Renal cortex interstitium (tissue), 11 donors: ENCODE measurements around the gene KRT25. TPM values are rescaled to one million over a fixed set of nuclear protein-coding genes. Genes with fewer than 3 reads are reported as not detected.
A peak's percentile ranks its signal among the peaks of the same experiment; 100 is the strongest.
"Not testable (repeated sequence)": the region's sequence is repeated elsewhere in the genome, so short reads cannot be mapped to it uniquely, and the experiment has no call there.

Experiments used
- DNase-seq, 11 donors: peaks; one replicate each; pipeline ENCODE4 v3.0.0-alpha.2; 2013; ENCODE audit warnings: low read depth in 9 of 11, low spot score in 4 of 11; ENCODE audit errors: extremely low read depth in 1 of 11
- polyA plus RNA-seq, 3 donors: library from polyadenylated mRNA; unstranded; fragments of 120-200 nt; gene quantifications; one replicate each; pipeline ENCODE4 v1.2.1, GENCODE V29; 2013; ENCODE audit not compliant: insufficient read length in 3 of 3

The KRT25 gene
- polyA plus RNA-seq, 3 donors, result 0.09 TPM; not detected in 2

DNA sequence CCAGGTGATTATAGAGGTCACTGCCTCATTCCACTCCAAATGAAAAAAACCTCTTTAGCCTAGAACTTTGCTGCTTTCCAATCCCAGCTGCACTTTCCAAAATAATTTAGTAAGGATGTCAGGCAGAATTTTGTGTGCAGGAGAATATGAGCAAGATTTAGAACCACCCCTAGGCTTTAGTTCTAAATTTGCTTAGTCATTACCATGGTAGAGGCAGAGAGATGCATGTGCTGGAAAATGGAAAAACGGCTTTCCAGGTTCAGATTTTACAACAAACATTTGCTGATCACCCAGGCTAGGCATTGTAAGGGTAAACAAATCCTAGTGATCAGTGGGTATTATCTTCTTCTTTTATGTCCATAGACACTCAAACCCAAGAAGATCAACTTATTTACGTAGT, 10.5 kb upstream of the KRT25 start:
- DNase-seq, result no peak

DNA sequence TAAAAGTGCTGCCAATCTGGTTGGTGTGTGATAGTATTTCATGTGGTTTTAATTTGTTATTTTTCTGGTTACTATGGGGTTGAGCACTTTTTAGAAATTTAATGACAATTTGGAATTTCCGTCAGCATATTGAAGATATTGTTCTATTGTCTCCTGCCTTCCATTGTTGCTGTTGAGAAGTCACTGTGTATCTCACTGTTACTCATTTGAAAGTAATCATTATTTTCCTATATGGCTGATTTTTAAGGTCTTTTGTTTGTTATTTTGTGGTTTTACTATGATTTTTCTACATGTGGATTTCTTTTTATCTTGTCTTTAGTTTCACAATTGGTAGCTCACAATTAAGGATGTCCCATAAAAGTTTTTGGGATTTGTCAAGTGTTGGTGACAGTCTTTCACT, 8.6 kb upstream of the KRT25 start:
- no peak for DNase-seq

DNA sequence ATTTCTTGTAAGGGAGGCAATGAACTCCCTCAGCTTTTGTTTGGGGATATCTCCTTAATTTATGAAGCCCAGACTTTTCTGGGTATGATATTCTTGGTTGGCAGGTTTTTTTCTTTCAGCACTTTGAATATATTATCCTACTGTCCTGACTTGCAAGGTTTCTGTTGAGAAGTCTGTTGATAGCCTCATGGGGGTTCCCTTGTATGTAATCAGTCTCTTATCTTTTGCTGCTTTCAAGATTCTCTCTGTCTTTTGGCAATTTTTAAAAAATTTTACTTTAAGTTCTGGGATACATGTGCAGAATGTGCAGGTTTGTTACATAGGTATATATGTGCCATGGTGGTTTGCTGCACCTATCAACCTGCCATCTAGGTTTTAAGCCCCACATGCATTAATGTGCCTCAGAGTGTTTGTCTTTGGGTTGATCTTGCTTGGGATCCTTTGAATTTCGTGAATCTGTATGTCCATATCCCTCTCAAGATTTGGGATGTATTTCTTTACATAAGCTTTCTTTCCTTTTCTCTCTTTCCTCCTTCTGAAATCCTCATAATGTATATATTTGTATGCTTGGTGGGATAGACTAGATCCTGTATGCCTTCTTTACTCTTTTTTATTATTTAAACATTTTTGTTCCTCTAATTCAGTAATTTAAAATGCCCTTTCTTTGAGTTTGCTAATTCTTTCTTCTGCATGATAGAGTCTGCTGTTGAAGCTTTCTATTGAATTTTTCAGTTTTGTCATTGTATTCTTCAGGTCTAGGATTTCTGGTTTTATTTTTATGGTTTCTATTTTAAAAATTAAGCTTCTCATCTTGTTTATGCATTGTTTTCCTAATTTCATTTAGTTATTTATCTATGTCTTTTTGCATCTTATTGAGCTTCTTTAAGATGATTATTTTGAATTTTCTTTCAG, 5.2 kb upstream of the KRT25 start:
- DNase-seq, result no peak

DNA sequence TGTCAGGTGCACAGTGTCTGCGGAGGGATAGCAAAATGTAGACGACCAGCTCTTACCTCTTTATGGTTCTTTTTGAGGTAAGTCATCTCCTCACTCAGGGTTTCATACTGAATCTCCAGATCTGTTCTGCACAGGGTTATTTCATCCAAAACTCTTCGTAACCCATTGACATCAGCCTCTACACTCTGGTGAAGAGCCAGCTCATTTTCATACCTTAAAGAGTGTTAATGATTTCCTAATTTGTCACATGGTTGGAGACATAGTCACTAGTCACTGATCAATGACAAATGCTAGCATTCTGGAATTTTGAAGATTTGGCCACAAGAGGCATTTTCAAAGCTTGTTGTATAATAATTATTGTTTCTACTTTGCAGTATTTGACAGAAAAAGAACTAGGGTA, 1.3 kb downstream of the KRT25 start:
- no peak for DNase-seq

DNA sequence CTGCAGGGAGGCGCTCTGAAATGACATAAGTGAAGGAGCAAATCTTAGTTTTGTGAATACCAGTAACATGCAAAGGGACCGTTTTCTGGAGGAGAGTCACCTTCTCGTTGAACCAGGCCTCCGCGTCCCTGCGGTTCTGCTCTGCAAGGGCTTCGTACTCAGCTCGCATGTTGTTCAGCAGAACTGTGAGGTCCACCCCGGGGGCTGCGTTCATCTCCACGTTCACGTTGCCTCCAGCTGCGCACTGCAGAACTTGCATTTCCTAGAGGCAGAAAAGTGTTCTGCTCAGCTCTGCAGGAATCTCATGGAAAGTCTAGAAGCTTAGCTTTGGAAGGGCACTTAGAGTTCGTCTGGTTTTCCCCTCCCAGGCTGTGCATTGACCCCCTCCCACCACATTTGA, 4.1 kb downstream of the KRT25 start:
- DNase-seq, result no peak

DNA sequence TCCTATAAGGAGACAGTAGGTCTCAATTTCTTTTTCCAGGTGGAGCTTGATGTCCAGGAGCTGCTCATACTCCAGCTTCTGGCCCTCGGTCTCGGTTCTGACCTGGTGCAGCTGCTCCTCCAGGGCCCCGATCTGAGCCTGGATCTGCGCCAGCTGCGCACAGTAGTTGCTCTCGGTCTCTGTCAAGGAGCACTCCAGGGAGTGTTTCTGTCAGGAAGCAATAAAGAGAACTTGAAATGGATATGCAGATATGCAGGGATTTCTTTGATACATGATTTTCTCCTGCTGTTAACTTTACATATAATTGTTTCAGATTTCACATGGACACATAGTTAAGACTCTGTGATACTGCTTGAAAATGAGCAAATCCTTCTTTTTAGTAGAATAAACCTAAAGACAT, 4.7 kb downstream of the KRT25 start:
- no peak for DNase-seq

DNA sequence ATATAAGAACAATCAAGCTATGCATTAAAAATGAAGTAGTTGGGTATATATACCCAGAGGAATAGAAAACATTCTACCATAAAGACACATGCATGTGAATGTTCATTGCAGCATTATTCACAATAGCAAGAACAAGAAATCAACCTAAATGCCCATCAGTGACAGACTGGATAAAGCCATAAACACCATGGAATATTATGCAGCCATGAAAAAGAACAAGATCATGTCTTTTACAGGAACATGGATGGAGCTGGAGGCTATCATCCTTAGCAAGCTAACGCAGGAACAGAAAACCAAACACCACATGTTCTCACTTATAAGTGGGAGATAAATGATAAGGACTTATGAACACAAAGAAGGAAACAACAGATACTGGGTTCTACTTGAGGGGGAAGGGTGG, 6.5 kb downstream of the KRT25 start:
- not testable (repeated sequence) for DNase-seq

DNA sequence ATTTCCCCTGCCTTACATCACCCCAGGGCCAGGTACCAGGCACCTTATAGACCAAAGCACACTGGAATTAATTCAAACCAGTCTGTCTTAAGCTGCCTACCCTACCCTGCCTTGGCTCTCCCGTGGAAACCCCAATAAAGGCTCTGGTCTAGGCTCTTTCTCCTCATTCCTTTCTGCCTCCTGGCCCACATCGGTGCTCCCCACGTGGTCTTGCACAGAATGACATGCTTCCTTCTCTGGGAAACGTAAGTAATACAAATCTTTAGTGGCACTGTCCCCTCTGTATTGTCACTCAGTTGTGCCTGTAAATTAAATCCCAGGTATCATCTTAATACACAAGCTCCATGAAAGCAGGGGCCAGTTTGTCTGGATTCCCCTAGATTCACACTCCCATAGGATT, 16.6 kb downstream of the KRT25 start:
- DNase-seq, result no peak

DNA sequence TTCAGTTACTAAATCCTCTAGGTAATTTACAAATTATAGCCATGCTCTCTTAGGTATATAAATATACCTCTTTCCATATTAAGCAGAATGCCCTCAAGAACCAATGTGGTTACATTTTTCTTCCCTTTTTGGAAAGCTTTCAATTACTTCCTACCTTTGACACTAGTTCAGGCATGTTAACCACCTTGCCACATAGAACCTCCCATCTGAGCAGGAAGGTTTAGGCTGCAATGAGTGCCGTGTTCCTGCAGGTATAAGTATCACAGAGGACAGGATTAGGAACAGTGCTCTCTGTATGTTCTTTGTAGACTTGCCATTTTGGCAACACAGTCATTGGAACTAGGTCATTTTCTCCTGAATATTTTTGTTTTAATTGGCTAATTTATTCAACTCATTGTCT, 20.1 kb downstream of the KRT25 start:
- no peak for DNase-seq

DNA sequence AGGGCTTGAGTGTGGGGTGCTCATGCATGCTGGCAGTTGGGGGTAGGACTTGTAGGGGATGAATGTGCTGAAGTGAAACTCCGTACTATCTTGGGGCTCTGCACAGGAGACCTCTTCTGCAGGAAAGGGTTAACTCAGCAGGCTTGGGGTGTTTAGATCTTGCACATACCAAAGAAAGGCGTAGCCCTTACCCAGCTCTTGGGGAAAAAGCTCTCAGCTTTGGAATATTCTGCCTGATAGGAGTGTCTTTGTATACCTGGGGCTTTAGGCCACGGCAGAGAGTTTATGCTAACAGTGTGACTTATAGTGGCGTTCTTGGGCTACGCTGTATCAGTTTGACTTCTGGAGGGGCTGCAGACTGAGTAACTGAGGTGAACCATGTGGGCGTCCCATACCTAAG, 21.1 kb downstream of the KRT25 start:
- DNase-seq, result no peak

DNA sequence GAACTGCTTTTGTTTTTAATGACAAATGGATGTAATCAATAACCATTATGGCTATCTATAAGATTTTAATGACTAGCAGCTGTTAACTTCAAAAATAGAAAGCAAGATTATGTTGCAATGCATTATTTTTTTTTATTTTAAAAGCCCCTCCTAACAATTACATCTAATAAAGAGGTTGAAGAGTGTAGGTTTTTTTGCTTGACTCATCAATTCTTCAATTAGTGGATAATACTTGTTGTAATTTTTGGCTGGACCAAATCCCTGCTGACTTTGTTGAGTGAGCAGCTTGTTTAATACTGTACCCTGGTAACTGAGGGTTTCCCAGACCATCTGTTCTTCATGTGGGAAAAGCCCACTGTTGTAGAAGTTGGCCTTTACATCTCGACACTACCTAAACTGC, 24.2 kb downstream of the KRT25 start:
- DNase-seq, result no peak

DNA sequence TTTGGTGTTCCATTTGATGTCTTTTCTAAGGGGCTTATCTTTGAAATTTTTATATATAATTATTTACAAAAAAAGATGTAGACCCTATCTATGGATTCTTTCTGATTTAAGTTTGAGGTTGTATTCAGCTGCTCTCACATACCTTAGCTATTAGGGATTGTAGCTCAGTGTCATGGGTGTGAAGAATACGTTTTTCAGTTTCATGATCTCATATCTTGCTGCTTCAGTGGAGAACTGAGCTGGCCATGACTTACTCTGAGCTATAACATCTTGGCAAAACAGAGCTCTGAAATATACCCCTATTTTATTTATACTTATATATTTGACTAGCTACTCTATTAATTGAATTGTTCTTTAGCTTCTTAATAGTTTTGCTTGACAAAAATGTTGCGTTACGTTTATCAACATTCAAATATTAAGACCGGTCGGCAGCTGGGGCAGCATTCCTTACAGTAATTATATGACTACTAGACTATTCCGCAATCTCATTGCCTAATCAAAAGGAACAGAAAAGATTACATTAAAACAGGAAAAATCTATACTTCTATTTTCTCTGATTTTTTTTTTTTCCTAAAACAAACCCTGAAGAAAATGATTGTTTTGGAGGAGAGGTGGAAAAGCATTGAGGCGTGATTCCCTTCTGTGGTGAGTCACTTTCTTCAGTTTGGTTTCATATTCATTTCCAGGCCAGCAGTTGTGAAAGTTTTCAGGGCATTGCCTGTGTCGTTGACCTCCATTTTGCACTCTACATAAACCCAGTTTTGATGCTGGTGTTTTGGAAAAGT, 27.5 kb downstream of the KRT25 start:
- DNase-seq, result peak in 4 of 11 donors; percentile 3 to 16 (median 10)

DNA sequence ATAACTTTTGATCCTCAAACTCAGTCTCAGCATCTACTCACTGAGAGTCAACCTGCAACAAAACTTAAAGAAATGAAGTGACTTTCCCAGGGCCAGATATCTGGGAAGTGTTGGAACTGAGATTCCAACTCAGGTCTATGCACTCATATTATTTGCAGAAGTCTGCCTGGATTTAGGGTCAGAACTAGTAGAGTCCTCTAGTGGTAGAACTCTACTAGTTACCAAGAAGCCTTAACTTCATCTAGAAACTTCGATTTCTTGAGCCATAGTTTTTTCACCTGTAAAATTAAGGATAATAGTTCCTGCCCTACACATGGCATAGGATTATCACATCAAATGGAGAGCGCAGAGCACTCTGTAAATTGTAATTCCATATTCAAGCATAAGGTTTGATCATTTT, 28.2 kb downstream of the KRT25 start:
- no peak for DNase-seq

DNA sequence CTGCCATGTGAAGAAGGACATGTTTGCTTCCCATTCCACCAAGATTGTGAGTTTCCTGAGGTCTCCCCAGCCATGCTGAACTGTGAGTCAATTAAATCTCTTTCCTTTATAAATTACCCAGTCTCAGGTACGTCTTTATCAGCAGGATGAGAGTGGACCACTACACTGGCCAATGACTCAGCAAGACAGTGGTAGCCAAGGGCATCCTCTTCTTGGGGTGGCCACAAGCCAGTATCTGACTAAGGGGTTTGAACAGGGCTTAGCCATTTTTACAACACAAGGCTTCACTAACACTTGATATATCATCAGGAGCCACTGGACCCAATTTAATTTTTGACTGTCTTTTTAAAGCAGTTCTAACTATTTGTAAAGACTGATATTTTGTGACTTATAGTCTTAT, 30.5 kb downstream of the KRT25 start:
- DNase-seq, result no peak

DNA sequence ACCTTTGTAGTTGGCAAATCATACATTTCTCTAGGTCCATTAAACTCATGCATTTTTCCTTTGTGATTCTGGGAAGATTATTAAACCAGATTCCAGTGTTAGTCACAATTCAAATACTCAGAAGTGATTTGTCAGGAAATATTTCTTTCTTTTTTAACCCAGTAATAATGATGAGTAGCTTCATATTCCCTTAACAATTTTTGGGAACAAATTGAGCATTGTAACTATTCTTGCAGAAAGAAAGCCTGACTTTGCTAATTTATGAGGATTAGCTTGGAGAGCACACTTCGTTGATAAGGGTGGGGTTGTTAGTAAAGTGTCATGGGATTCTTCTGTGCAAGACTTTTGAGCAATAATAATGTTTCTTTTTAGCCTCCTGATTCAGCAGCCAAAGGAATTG, 32.9 kb downstream of the KRT25 start:
- no peak for DNase-seq

DNA sequence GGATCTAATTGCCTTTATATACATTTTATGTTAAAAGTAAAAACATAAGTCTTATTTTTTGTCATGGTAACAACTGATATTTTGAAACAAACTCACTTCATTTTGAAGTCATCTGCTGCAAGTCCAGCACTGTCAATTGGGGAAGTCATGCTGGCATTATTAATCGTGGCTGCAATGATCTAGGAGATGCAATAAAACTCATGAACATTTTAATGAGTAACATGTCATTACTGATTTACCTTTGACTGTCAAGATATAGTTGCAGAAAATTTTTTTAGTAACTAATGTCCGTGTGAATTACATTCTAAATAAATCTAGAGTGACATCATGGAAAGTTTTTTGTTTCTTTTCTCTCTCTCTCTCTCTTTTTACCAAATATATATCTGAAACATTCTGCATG, 34.2 kb downstream of the KRT25 start:
- no peak for DNase-seq

DNA sequence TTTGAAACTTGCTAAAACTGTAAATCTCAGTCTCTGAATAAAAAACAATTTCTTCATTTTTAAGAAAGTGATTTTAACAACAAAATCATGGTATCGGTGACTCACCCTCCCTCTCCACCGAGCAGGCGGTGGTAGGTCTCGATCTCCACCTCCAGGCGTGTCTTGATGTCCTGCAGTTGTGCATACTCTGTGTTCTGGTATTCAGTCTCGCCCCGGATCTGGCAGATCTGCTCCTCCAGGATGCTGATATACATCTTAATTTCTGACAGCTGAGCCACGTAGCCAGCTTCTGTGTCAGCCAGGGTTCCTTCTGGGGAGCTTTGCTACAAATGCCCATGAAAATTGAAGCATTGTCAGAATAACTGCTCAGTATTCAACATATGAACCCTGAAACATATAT, 36.2 kb downstream of the KRT25 start:
- DNase-seq, result no peak

DNA sequence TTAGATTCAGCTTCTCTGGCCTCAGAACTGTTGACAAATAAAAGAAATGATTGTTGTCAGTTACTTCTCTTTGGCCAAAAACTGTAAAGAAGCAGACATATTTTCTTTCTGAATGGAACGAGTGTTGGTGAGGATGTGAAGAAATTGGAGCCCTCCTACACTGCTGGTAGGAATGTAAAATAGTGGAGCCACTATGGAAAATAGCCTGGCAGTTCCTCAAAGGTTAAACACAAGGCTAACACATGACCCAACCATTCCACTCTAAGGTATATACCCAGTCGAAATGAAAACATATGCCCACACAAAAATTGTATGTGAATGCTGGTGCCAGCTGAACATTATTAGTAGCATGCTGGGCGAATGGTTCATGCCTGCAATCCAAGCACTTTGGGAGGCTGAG, 37.4 kb downstream of the KRT25 start:
- DNase-seq, result no peak

DNA sequence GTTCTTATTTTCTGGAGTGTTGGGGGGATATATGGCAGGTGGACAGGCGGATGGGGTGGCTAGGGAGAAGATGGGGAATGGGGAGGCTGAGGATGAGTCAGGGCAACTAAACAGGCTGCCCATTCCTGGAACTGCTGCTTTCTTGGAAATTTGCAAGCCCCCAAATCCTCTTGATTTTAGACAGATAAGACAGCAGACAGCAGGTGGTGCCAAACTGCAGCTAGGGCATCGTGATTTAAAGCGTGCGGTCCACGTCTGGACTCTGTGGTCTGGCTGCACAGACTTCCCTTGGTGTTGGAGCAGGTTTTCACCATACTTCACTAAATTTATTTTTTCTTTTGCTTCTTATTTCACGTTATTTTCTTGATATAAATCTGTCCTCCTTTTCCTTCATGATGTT, 40.7 kb downstream of the KRT25 start:
- no peak for DNase-seq

DNA sequence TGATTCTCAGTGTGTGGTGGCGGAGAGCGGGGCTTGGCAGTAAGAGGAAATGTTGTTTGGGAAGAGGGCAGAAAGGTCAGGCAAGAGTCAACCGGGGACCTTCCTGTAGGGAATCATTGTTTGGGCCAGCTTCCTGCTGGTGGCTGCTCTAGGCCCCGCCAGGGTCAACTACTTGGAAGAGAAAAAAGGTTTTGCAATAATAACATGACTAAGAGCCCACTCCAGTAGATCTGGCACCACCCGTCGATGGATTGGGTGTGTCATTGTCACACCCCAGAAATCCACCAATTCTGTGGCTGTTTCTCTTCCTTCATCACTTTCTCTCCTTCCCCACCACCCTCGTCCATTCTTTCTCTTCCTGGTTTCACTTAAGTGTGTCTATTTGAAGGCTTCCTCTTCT, 47.4 kb downstream of the KRT25 start:
- no peak for DNase-seq

DNA sequence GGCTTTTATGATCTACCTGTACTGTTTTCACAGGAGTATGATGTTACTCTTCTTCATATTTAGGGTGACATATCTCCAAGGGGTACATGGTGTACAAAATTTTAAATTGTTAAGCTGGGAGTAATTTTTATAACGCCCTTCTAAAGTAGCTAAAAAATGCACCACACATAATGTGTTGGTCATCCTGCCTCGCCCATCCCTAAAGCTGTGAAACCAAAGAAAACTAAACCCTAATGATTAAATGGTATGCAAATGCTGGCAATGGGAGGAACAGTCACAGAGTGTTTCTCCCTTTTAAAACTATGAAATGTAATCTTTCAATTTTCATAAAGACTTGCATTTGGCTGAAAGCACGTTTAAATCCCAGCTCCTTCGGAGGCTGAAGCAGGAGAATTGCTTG, 49.5 kb downstream of the KRT25 start:
- DNase-seq, result no peak
